WTC11 (cell line): Measurements from ENCODE around the gene PTPRN2. TPM values are rescaled to one million over a fixed set of nuclear protein-coding genes. Genes with fewer than 3 reads are reported as not detected.
A peak's percentile ranks its signal among the peaks of the same experiment; 100 is the strongest.

Experiments
- ATAC-seq: fragments of 200-7000 bp; cut with Tn5 transposase; 2 replicates; pipeline ENCODE4 v1.10.0; 2021; ENCODE audit warnings: mild to moderate bottlenecking, moderate library complexity
- CTCF ChIA-PET: fragments of 300-600 bp; sonication (Branson Sonifier 250); formaldehyde crosslinking; loops from one replicate; lab custom pipeline; 2021; ENCODE audit warnings: antibody characterized with exemption; lab: Charles Lee
- POLR2A ChIA-PET: fragments of 350-600 bp; sonication (Branson Sonifier 250); formaldehyde crosslinking; loops from one replicate; lab custom pipeline; 2021; ENCODE audit warnings: antibody characterized with exemption; lab: Charles Lee
- DNase-seq: peaks from one replicate; pipeline ENCODE4 v3.0.0; 2021; ENCODE audit warnings: low spot score
- H3K27ac Mint-ChIP-seq: 2 replicates; pipeline ENCODE4 v1.8.0; 2021; ENCODE audit warnings: mixed read lengths
- H3K27me3 Mint-ChIP-seq: 2 replicates; pipeline ENCODE4 v1.8.0; 2021; ENCODE audit warnings: low read depth, mild to moderate bottlenecking, moderate library complexity, mixed read lengths
- H3K36me3 Mint-ChIP-seq: 2 replicates; pipeline ENCODE4 v1.8.0; 2021; ENCODE audit warnings: mixed read lengths
- H3K4me1 Mint-ChIP-seq: 2 replicates; pipeline ENCODE4 v1.8.0; 2022; ENCODE audit warnings: mixed read lengths
- H3K4me3 Mint-ChIP-seq: 2 replicates; pipeline ENCODE4 v1.8.0; 2021; ENCODE audit warnings: mild to moderate bottlenecking, moderate library complexity, mixed read lengths
- H3K9me3 Mint-ChIP-seq: 2 replicates; pipeline ENCODE4 v1.8.0; 2021; ENCODE audit warnings: mixed read lengths
- CBFB ChIP-seq: sonication (generic); formaldehyde crosslinking; IDR thresholded peaks from 2 replicates; pipeline ENCODE4 v1.8.1; 2022; ENCODE audit warnings: mild to moderate bottlenecking, low read depth, missing genetic modification reagents
- IRF2 ChIP-seq: sonication (generic); formaldehyde crosslinking; IDR thresholded peaks from 2 replicates; pipeline ENCODE4 v1.8.0; 2022; ENCODE audit warnings: low read depth, missing genetic modification reagents, borderline replicate concordance
- KAT7 ChIP-seq: sonication (generic); formaldehyde crosslinking; IDR thresholded peaks from 2 replicates; pipeline ENCODE4 v1.8.1; 2023; ENCODE audit warnings: missing genetic modification reagents, mild to moderate bottlenecking, borderline replicate concordance
- NFATC4 ChIP-seq: fragments of 250-450 bp; sonication (Bioruptor Pico); IDR thresholded peaks from 2 replicates; pipeline ENCODE4 v1.9.0; 2021; ENCODE audit warnings: mild to moderate bottlenecking
- ZNF423 ChIP-seq: fragments of 250-450 bp; sonication (Bioruptor Pico); IDR thresholded peaks from 2 replicates; pipeline ENCODE4 v2.1.2; 2022; ENCODE audit warnings: mild to moderate bottlenecking, moderate library complexity
- ZNF671 ChIP-seq: fragments of 250-450 bp; sonication (Bioruptor Pico); IDR thresholded peaks from 2 replicates; pipeline ENCODE4 v1.8.0; 2021; ENCODE audit warnings: mild to moderate bottlenecking
- total RNA-seq: library from RNA; stranded (reverse); gene quantifications from 3 replicates; pipeline ENCODE4 v1.2.3, GENCODE V29; 2021
- TF ChIP-seq, protein P1 (sequence below): sonication (generic); formaldehyde crosslinking; IDR thresholded peaks from 2 replicates; pipeline ENCODE4 v1.8.1; 2023; ENCODE audit warnings: mild to moderate bottlenecking, missing genetic modification reagents, borderline replicate concordance
- TF ChIP-seq, protein P2 (sequence below): sonication (generic); formaldehyde crosslinking; IDR thresholded peaks from 2 replicates; pipeline ENCODE4 v1.8.1; 2022; ENCODE audit warnings: mild to moderate bottlenecking, missing genetic modification reagents, moderate library complexity, borderline replicate concordance
- TF ChIP-seq, protein P3 (sequence below): sonication (generic); formaldehyde crosslinking; IDR thresholded peaks from 2 replicates; pipeline ENCODE4 v1.8.1; 2022; ENCODE audit warnings: missing genetic modification reagents, borderline replicate concordance
- TF ChIP-seq, protein P4 (sequence below): fragments of 200-600 bp; IDR thresholded peaks from 2 replicates; pipeline ENCODE4 v1.8.0; 2022; ENCODE audit warnings: antibody characterized with exemption
- TF ChIP-seq, protein P5 (sequence below): sonication (generic); formaldehyde crosslinking; IDR thresholded peaks from 2 replicates; pipeline ENCODE4 v1.8.1; 2023; ENCODE audit warnings: mild to moderate bottlenecking, missing genetic modification reagents
- TF ChIP-seq, protein P6 (sequence below): fragments of 250-450 bp; sonication (Bioruptor Pico); IDR thresholded peaks from 2 replicates; pipeline ENCODE4 v1.9.0; 2021; ENCODE audit warnings: mild to moderate bottlenecking
- TF ChIP-seq, protein P7 (sequence below): fragments of 250-450 bp; sonication (Bioruptor Pico); IDR thresholded peaks from 2 replicates; pipeline ENCODE4 v1.9.0; 2021; ENCODE audit warnings: mild to moderate bottlenecking

PTPRN2 gene
- total RNA-seq, 1 experiment from 2014 or later, result 4.7 TPM

DNA sequence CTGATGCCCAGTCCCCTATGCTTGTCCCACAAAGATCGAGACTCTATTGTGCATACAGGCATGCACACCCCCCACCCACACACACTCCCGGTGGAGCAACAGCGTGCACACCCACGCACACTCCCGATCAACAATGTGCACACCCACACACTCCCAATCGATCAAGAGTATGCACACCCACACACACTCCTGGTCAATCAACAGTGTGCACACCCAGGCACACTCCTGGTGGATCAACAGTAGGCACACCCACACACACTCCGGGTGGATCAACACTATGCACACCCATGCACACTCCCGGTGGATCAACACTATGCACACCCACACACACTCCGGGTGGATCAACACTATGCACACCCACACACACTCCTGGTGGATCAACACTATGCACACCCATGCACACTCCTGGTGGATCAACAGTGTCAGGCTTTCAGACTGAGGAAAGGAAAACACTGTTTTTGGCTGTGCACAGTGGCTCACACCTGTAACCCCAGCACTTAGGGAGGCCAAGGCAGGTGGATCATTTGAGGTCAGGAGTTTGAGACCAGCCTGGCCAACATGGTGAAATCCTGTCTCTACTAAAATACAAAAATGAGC lies 118.8 kb downstream of the PTPRN2 start (continued):
- TF ChIP-seq, protein P1, sequence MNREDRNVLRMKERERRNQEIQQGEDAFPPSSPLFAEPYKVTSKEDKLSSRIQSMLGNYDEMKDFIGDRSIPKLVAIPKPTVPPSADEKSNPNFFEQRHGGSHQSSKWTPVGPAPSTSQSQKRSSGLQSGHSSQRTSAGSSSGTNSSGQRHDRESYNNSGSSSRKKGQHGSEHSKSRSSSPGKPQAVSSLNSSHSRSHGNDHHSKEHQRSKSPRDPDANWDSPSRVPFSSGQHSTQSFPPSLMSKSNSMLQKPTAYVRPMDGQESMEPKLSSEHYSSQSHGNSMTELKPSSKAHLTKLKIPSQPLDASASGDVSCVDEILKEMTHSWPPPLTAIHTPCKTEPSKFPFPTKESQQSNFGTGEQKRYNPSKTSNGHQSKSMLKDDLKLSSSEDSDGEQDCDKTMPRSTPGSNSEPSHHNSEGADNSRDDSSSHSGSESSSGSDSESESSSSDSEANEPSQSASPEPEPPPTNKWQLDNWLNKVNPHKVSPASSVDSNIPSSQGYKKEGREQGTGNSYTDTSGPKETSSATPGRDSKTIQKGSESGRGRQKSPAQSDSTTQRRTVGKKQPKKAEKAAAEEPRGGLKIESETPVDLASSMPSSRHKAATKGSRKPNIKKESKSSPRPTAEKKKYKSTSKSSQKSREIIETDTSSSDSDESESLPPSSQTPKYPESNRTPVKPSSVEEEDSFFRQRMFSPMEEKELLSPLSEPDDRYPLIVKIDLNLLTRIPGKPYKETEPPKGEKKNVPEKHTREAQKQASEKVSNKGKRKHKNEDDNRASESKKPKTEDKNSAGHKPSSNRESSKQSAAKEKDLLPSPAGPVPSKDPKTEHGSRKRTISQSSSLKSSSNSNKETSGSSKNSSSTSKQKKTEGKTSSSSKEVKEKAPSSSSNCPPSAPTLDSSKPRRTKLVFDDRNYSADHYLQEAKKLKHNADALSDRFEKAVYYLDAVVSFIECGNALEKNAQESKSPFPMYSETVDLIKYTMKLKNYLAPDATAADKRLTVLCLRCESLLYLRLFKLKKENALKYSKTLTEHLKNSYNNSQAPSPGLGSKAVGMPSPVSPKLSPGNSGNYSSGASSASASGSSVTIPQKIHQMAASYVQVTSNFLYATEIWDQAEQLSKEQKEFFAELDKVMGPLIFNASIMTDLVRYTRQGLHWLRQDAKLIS (CRISPR knock-in tag), result no peak
- TF ChIP-seq, protein P2, sequence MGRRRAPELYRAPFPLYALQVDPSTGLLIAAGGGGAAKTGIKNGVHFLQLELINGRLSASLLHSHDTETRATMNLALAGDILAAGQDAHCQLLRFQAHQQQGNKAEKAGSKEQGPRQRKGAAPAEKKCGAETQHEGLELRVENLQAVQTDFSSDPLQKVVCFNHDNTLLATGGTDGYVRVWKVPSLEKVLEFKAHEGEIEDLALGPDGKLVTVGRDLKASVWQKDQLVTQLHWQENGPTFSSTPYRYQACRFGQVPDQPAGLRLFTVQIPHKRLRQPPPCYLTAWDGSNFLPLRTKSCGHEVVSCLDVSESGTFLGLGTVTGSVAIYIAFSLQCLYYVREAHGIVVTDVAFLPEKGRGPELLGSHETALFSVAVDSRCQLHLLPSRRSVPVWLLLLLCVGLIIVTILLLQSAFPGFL (CRISPR knock-in tag), result no peak

DNA sequence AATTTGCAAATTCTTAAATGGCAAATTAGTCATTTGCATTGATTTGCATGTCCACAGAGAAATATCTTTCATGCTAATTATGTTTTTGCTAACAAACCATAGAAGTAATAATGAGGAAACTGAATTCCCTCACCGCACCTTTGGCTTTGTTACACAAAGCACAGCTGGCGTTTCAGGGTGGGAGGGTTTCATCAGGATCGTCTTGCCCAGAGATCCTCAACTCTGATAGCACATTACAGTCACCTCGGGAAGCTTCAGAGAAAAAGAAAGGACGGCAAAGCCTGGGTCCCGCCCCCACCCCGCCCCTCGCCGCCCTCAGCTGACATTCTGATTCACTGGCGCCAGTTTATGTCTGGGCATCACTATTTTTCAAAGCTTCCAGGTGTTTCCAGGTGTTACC lies 119.4 kb downstream of the PTPRN2 start:
- Mint-ChIP-seq H3K4me1 (peaks cover 51% of the 10 kb centered on the region), H3K27ac (peak overlapping the region; percentile 92), H3K4me3 (peak overlapping the region; percentile 26; the same call in 1 of the 2 replicates), H3K9me3 (peaks cover 19% of the 10 kb centered on the region), H3K36me3 (no peaks in the 10 kb centered on the region), H3K27me3 (no peaks in the 10 kb centered on the region; the same call in 1 of the 2 replicates)
- ChIA-PET POLR2A (interaction anchor here (0.8 kb wide), 1 partner anchor 18 kb away, joined by 3 read pairs; no protein-coding TSS in a partner anchor), CTCF (interaction anchor here (0.6 to 3.1 kb wide), 5 partner anchors 11 to 724 kb away, joined by 3 to 17 read pairs (median 3); no protein-coding TSS in a partner anchor)
- ATAC-seq (peak; percentile 82), DNase-seq (peak; percentile 48)
- TF ChIP-seq, protein P3, sequence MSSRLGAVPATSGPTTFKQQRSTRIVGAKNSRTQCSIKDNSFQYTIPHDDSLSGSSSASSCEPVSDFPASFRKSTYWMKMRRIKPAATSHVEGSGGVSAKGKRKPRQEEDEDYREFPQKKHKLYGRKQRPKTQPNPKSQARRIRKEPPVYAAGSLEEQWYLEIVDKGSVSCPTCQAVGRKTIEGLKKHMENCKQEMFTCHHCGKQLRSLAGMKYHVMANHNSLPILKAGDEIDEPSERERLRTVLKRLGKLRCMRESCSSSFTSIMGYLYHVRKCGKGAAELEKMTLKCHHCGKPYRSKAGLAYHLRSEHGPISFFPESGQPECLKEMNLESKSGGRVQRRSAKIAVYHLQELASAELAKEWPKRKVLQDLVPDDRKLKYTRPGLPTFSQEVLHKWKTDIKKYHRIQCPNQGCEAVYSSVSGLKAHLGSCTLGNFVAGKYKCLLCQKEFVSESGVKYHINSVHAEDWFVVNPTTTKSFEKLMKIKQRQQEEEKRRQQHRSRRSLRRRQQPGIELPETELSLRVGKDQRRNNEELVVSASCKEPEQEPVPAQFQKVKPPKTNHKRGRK, result no peak

DNA sequence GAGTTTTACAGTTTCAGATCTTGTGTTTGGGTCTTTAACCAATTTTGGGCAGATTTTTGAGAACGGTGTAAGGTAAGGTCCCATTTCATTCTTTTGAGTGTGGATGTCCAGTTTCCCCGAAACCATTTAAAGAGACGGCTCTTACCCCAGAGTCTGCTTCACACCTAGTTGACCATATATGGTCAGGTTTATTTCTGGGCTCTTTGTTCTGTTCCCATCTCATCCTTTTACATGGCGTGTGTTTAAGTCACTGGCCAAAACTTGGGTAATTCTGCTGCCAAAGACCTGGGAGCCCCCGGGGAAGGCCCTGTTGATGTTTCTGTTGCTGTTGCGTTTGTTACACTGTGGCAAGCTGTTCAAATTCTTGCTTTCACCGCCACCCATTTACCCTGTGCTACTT lies 120.1 kb downstream of the PTPRN2 start:
- H3K36me3 Mint-ChIP-seq, result no peaks in the 10 kb centered on the region
- H3K27me3 Mint-ChIP-seq, result no peaks in the 10 kb centered on the region; the same call in 1 of the 2 replicates
- peak; percentile 20 for ATAC-seq
- H3K4me3 Mint-ChIP-seq, result no peak overlapping the region
- H3K27ac Mint-ChIP-seq, result peak overlapping the region; percentile 92
- no peak for DNase-seq
- ChIA-PET POLR2A (no interaction called here), CTCF (interaction anchor here (1.0 to 2.2 kb wide), 3 partner anchors 12 to 95 kb away, joined by 3 to 6 read pairs (median 3); no protein-coding TSS in a partner anchor)
- H3K9me3 Mint-ChIP-seq, result peaks cover 21% of the 10 kb centered on the region
- peaks cover 47% of the 10 kb centered on the region for H3K4me1 Mint-ChIP-seq
- TF ChIP-seq NFATC4 (no peak), IRF2 (CRISPR knock-in tag) (no peak), ZNF423 (CRISPR knock-in tag) (no peak), ZNF671 (CRISPR knock-in tag) (no peak), KAT7 (no peak), CBFB (CRISPR knock-in tag) (no peak)
- TF ChIP-seq, protein P4, sequence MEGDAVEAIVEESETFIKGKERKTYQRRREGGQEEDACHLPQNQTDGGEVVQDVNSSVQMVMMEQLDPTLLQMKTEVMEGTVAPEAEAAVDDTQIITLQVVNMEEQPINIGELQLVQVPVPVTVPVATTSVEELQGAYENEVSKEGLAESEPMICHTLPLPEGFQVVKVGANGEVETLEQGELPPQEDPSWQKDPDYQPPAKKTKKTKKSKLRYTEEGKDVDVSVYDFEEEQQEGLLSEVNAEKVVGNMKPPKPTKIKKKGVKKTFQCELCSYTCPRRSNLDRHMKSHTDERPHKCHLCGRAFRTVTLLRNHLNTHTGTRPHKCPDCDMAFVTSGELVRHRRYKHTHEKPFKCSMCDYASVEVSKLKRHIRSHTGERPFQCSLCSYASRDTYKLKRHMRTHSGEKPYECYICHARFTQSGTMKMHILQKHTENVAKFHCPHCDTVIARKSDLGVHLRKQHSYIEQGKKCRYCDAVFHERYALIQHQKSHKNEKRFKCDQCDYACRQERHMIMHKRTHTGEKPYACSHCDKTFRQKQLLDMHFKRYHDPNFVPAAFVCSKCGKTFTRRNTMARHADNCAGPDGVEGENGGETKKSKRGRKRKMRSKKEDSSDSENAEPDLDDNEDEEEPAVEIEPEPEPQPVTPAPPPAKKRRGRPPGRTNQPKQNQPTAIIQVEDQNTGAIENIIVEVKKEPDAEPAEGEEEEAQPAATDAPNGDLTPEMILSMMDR, result no peak
- TF ChIP-seq, protein P5, sequence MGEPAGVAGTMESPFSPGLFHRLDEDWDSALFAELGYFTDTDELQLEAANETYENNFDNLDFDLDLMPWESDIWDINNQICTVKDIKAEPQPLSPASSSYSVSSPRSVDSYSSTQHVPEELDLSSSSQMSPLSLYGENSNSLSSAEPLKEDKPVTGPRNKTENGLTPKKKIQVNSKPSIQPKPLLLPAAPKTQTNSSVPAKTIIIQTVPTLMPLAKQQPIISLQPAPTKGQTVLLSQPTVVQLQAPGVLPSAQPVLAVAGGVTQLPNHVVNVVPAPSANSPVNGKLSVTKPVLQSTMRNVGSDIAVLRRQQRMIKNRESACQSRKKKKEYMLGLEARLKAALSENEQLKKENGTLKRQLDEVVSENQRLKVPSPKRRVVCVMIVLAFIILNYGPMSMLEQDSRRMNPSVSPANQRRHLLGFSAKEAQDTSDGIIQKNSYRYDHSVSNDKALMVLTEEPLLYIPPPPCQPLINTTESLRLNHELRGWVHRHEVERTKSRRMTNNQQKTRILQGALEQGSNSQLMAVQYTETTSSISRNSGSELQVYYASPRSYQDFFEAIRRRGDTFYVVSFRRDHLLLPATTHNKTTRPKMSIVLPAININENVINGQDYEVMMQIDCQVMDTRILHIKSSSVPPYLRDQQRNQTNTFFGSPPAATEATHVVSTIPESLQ, result no peak
- TF ChIP-seq, protein P6, sequence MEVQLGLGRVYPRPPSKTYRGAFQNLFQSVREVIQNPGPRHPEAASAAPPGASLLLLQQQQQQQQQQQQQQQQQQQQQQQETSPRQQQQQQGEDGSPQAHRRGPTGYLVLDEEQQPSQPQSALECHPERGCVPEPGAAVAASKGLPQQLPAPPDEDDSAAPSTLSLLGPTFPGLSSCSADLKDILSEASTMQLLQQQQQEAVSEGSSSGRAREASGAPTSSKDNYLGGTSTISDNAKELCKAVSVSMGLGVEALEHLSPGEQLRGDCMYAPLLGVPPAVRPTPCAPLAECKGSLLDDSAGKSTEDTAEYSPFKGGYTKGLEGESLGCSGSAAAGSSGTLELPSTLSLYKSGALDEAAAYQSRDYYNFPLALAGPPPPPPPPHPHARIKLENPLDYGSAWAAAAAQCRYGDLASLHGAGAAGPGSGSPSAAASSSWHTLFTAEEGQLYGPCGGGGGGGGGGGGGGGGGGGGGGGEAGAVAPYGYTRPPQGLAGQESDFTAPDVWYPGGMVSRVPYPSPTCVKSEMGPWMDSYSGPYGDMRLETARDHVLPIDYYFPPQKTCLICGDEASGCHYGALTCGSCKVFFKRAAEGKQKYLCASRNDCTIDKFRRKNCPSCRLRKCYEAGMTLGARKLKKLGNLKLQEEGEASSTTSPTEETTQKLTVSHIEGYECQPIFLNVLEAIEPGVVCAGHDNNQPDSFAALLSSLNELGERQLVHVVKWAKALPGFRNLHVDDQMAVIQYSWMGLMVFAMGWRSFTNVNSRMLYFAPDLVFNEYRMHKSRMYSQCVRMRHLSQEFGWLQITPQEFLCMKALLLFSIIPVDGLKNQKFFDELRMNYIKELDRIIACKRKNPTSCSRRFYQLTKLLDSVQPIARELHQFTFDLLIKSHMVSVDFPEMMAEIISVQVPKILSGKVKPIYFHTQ, result no peak
- TF ChIP-seq, protein P7, sequence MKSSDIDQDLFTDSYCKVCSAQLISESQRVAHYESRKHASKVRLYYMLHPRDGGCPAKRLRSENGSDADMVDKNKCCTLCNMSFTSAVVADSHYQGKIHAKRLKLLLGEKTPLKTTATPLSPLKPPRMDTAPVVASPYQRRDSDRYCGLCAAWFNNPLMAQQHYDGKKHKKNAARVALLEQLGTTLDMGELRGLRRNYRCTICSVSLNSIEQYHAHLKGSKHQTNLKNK (CRISPR knock-in tag), result no peak
